Trophoblast cell (in vitro differentiated cells and primary cell): ENCODE data around the gene EDN1.
A peak's percentile ranks its signal among the peaks of the same experiment; 100 is the strongest.

ENCODE experiments used
- DNase-seq, 2 donors: peaks; one replicate each; pipeline ENCODE4 v3.0.0-alpha.2; 2016
- H2AFZ ChIP-seq: 2 replicates; pipeline ENCODE4 v1.6.1; 2013; ENCODE audit warnings: low read length, moderate library complexity, mild to moderate bottlenecking; ENCODE audit not compliant: insufficient read depth, poor library complexity
- H2AK5ac ChIP-seq: 2 replicates; pipeline ENCODE4 v1.6.1; 2013; ENCODE audit warnings: mild to moderate bottlenecking, low read length
- H2BK120ac ChIP-seq: 2 replicates; pipeline ENCODE4 v1.6.1; 2013; ENCODE audit warnings: low read length, mild to moderate bottlenecking, moderate library complexity; ENCODE audit not compliant: insufficient read depth, poor library complexity
- H2BK12ac ChIP-seq: 2 replicates; pipeline ENCODE4 v1.6.1; 2013; ENCODE audit warnings: mild to moderate bottlenecking, low read length, moderate library complexity
- H2BK5ac ChIP-seq: 2 replicates; pipeline ENCODE4 v1.6.1; 2013; ENCODE audit warnings: low read length, low read depth, moderate library complexity, mild to moderate bottlenecking; ENCODE audit not compliant: poor library complexity
- H3K14ac ChIP-seq: 2 replicates; pipeline ENCODE4 v1.6.1; 2013; ENCODE audit warnings: mild to moderate bottlenecking, low read length
- H3K18ac ChIP-seq: 2 replicates; pipeline ENCODE4 v1.6.1; 2013; ENCODE audit warnings: mild to moderate bottlenecking, low read length
- H3K23ac ChIP-seq: 2 replicates; pipeline ENCODE4 v1.6.1; 2013; ENCODE audit warnings: low read length
- H3K27ac ChIP-seq: 2 replicates; pipeline ENCODE4 v1.5.1; 2013; ENCODE audit warnings: low read depth, mild to moderate bottlenecking, inconsistent platforms, low read length, moderate library complexity
- H3K27me3 ChIP-seq: 2 replicates; pipeline ENCODE4 v1.6.1; 2013; ENCODE audit warnings: inconsistent platforms, mild to moderate bottlenecking, low read length, moderate library complexity; ENCODE audit not compliant: insufficient read depth
- H3K36me3 ChIP-seq, 2 experiments: 1 replicate in 1 of 2; 2 replicates in 1 of 2; pipeline ENCODE4 v1.6.1; 2013; ENCODE audit warnings: low read length in 2 of 2, mild to moderate bottlenecking in 2 of 2, moderate library complexity in 1 of 2; ENCODE audit not compliant: insufficient read depth in 2 of 2, control insufficient read depth in 1 of 2
- H3K4ac ChIP-seq: 2 replicates; pipeline ENCODE4 v1.6.1; 2013; ENCODE audit warnings: low read depth, mild to moderate bottlenecking, low read length, moderate library complexity
- H3K4me1 ChIP-seq, 2 experiments: 1 replicate in 1 of 2; 2 replicates in 1 of 2; pipeline ENCODE4 v1.6.1; 2013; ENCODE audit warnings: low read length in 2 of 2, mild to moderate bottlenecking in 2 of 2, moderate library complexity in 1 of 2; ENCODE audit not compliant: insufficient read depth in 2 of 2, control insufficient read depth in 1 of 2
- H3K4me2 ChIP-seq: 2 replicates; pipeline ENCODE4 v1.6.1; 2013; ENCODE audit warnings: inconsistent platforms, mild to moderate bottlenecking, low read length, moderate library complexity
- H3K4me3 ChIP-seq: 2 replicates; pipeline ENCODE4 v1.5.1; 2013; ENCODE audit warnings: mild to moderate bottlenecking, low read depth, low read length, inconsistent platforms
- H3K79me1 ChIP-seq: one replicate; pipeline ENCODE4 v1.6.1; 2013; ENCODE audit warnings: low read length
- H3K79me2 ChIP-seq: 2 replicates; pipeline ENCODE4 v1.6.1; 2013; ENCODE audit warnings: low read length, mild to moderate bottlenecking; ENCODE audit not compliant: control insufficient read depth, insufficient read depth, poor library complexity
- H3K9ac ChIP-seq: 2 replicates; pipeline ENCODE4 v1.6.1; 2013; ENCODE audit warnings: mild to moderate bottlenecking, low read length
- H3K9me3 ChIP-seq: 2 replicates; pipeline ENCODE4 v1.6.1; 2013; ENCODE audit warnings: low read depth, mild to moderate bottlenecking, control low read depth, inconsistent platforms, low read length; ENCODE audit not compliant: insufficient read depth
- H4K12ac ChIP-seq: 2 replicates; pipeline ENCODE4 v1.6.1; 2013; ENCODE audit warnings: low read depth, mild to moderate bottlenecking, low read length, moderate library complexity
- H4K8ac ChIP-seq: 2 replicates; pipeline ENCODE4 v1.6.1; 2013; ENCODE audit warnings: low read depth, mild to moderate bottlenecking, low read length, moderate library complexity
- H4K91ac ChIP-seq: one replicate; pipeline ENCODE4 v1.6.1; 2013; ENCODE audit warnings: low read depth, mild to moderate bottlenecking, low read length, moderate library complexity
- WGBS: extraction: QIAGEN DNeasy Blood & Tissue Kit; methylation state at CpG from one replicate; pipeline ENCODE4 v1.1.7; 2013; ENCODE audit warnings: missing lambda C conversion rate; ENCODE audit not compliant: insufficient read length, insufficient coverage; ENCODE audit errors: extremely low coverage; 5-methylcytosine and 5-hydroxymethylcytosine counted together

Gene EDN1

DNA sequence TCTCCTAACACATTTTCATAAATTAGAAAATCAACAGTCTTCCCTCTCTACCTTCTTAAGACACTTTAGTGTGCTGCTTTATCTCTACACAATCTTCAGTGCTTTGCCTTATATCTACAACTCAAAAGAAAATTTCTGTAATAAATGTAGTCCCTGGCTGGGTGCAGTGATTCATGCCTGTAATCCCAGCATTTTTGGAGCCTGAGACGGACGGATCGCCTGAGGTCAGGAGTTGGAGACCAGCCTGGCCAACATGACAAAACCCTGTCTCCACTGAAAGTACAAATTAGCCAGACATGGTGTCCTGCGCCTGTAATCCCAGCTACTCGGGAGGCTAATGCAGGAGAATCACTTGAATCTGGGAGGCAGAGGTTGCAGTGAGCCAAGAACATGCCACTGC is 9.7 kb upstream of the EDN1 start:
- no peaks in the 10 kb centered on the region for H3K27me3 ChIP-seq
- peaks cover 6% of the 10 kb centered on the region for H3K79me1 ChIP-seq
- no peak overlapping the region for H3K4me3 ChIP-seq
- no peak overlapping the region for H2BK120ac ChIP-seq
- H2AFZ ChIP-seq, result no peak overlapping the region
- H4K91ac ChIP-seq, result no peak overlapping the region
- no peak overlapping the region for H3K4me2 ChIP-seq
- H4K12ac ChIP-seq, result no peak overlapping the region
- no CpG with 5 or more reads among the region's 5 CpGs for WGBS
- H2BK5ac ChIP-seq, result no peak overlapping the region
- H3K36me3 ChIP-seq, result no peaks in the 10 kb centered on the region
- no peak overlapping the region for H3K23ac ChIP-seq
- H3K27ac ChIP-seq, result peak overlapping the region; percentile 58
- H3K79me2 ChIP-seq, result peaks cover 2% of the 10 kb centered on the region
- no peak overlapping the region for H3K18ac ChIP-seq
- no peak overlapping the region for H2AK5ac ChIP-seq
- peaks cover 3 to 5% of the 10 kb centered on the region in 2 experiments for H3K4me1 ChIP-seq
- no peak overlapping the region for H3K4ac ChIP-seq
- no peak overlapping the region for H4K8ac ChIP-seq
- no peaks in the 10 kb centered on the region for H3K9me3 ChIP-seq
- H3K14ac ChIP-seq, result no peak overlapping the region
- no peak overlapping the region for H3K9ac ChIP-seq
- H2BK12ac ChIP-seq, result no peak overlapping the region
- DNase-seq, result peak; percentile 92 to 95

GRCh38 chr6:12280902-12281301 is 9.3 kb upstream of the EDN1 start:
- Histone ChIP-seq H2AFZ (no peak overlapping the region), H3K18ac (no peak overlapping the region), H4K91ac (no peak overlapping the region), H4K8ac (no peak overlapping the region), H4K12ac (no peak overlapping the region), H3K9ac (no peak overlapping the region), H3K79me2 (no peaks in the 10 kb centered on the region), H2BK5ac (no peak overlapping the region), H3K79me1 (peaks cover 3% of the 10 kb centered on the region), H3K14ac (no peak overlapping the region), H2AK5ac (no peak overlapping the region), H3K4me2 (no peak overlapping the region), H3K4me3 (no peak overlapping the region), H2BK12ac (no peak overlapping the region), H3K4ac (no peak overlapping the region), H3K9me3 (no peaks in the 10 kb centered on the region), H2BK120ac (no peak overlapping the region), H3K4me1 (peaks cover 0 to 5% of the 10 kb centered on the region in 2 experiments), H3K23ac (no peak overlapping the region), H3K36me3 (no peaks in the 10 kb centered on the region), H3K27ac (peak overlapping the region; percentile 58), H3K27me3 (no peaks in the 10 kb centered on the region)
- DNase-seq, result peak; percentile 40 to 63
- WGBS, result no CpG with 5 or more reads among the region's 3 CpGs

- no peak overlapping the region for H3K18ac ChIP-seq
- no peaks in the 10 kb centered on the region for H3K36me3 ChIP-seq
- no peak overlapping the region for H3K4me2 ChIP-seq
- H2BK12ac ChIP-seq, result no peak overlapping the region
- H4K8ac ChIP-seq, result no peak overlapping the region
- H3K27me3 ChIP-seq, result no peaks in the 10 kb centered on the region
- H4K12ac ChIP-seq, result no peak overlapping the region
- H3K9ac ChIP-seq, result no peak overlapping the region
- no CpG with 5 or more reads among the region's 4 CpGs for WGBS
- H3K4ac ChIP-seq, result no peak overlapping the region
- H3K79me2 ChIP-seq, result no peaks in the 10 kb centered on the region
- H3K79me1 ChIP-seq, result peaks cover 6% of the 10 kb centered on the region
- no peak overlapping the region for H3K27ac ChIP-seq
- H3K9me3 ChIP-seq, result no peaks in the 10 kb centered on the region
- H3K4me3 ChIP-seq, result no peak overlapping the region
- no peak overlapping the region for H3K23ac ChIP-seq
- no peak overlapping the region for H2BK5ac ChIP-seq
- no peak overlapping the region for H4K91ac ChIP-seq
- no peak overlapping the region for H2AK5ac ChIP-seq
- no peak overlapping the region for H2BK120ac ChIP-seq
- no peak overlapping the region for H3K14ac ChIP-seq
- DNase-seq, result no peak
- no peak overlapping the region for H2AFZ ChIP-seq
- H3K4me1 ChIP-seq, result peaks cover 7 to 15% of the 10 kb centered on the region in 2 experiments
These were observed 6.3 kb upstream of the EDN1 start for GRCh38 chr6:12283904-12284303.

DNA sequence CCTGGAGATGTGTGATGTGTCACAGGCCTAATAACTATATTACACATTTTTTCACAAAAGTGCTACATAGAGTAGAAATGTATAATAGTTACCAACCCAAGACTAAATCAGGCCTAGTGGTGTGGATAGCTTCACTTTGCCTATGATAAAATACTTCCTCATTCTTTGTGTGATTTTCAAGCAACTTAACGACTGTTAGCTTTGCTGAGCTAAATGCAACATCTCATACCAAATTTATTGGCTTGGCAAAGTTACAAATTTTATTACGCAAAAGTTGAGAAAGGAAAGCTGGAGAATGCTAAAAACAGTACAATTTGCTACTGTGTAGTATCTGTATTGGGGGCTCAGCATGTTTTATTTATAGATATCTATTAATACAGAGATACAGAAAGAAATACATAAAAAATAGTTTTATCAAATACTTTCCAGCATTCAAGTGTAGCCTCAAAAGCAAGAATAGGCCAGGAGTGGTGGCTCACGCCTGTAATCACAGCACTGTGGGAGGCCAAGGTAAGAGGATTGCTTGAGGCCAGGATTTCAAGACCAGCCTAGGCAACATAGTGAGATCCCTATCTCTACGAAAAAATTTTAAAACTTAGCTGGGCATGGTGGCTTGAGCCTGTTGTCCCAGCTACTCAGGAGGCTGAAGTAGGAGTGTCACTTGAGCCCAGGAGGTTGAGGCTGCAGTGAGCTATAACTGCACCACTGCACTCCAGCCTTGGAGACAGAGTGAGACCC is 3.6 kb upstream of the EDN1 start:
- Histone ChIP-seq H4K8ac (no peak overlapping the region), H3K14ac (no peak overlapping the region), H3K79me2 (no peaks in the 10 kb centered on the region), H2BK5ac (no peak overlapping the region), H4K91ac (no peak overlapping the region), H2AK5ac (no peak overlapping the region), H2AFZ (no peak overlapping the region), H3K27ac (no peak overlapping the region), H3K4ac (no peak overlapping the region), H3K9ac (no peak overlapping the region), H3K4me2 (no peak overlapping the region), H3K18ac (no peak overlapping the region), H3K79me1 (peaks cover 8% of the 10 kb centered on the region), H3K36me3 (no peaks in the 10 kb centered on the region), H3K4me1 (peaks cover 7 to 18% of the 10 kb centered on the region in 2 experiments), H3K9me3 (no peaks in the 10 kb centered on the region), H2BK12ac (no peak overlapping the region), H2BK120ac (no peak overlapping the region), H4K12ac (no peak overlapping the region), H3K27me3 (no peaks in the 10 kb centered on the region), H3K4me3 (no peak overlapping the region), H3K23ac (no peak overlapping the region)
- WGBS, result no CpG with 5 or more reads among the region's 4 CpGs
- peak; percentile 80 to 93 for DNase-seq
